ENCODE data around the gene ZDHHC21.

DNA sequence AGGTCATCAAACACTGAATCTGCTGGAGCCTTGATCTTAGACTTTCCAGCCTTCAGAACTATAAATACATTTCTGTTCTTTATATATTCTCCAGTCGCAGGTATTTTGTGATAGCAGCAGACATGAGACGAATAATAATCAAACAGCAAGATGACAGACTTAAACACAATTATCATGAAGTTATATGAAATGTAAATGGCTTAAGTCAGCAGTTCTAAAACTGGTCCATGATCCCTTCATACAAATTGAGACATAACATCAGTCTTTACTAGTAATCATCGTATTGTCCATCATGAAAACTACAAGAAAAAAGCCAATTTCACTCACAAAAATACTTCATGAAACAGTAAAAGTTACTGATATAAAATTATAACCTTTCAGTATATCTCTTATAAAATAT, 101.8 kb downstream of the ZDHHC21 start:
- TF ChIP-seq SUZ12 (IDR thresholded peaks at IDR 0.05; ENCODE audit: low read length) (no peak), EZH2 (IDR thresholded peaks at IDR 0.05; ENCODE audit: low read depth, low read length, severe bottlenecking) (no peak), CEBPB (IDR thresholded peaks at IDR 0.05; ENCODE audit: low read depth, low read length) (no peak), CBX5 (IDR thresholded peaks at IDR 0.05; ENCODE audit: low read depth, low read length) (no peak), RAD21 (IDR thresholded peaks at IDR 0.05 in 1 of 2, conservative IDR thresholded peaks at IDR 0.05 in 1 of 2; ENCODE audit: low read depth in 2 of 2, low read length in 2 of 2) (no peak), FOSL1 (IDR thresholded peaks at IDR 0.05; ENCODE audit: insufficient read depth, low read depth, low read length) (no peak), POLR2A (IDR thresholded peaks at IDR 0.05; ENCODE audit: control extremely low read depth in 1 of 2, low read depth in 2 of 2, low read length in 2 of 2) (no peak), ZNF274 (IDR thresholded peaks at IDR 0.05; ENCODE audit: borderline replicate concordance, extremely low read depth, low read length) (no peak), TEAD4 (IDR thresholded peaks at IDR 0.05; ENCODE audit: low read depth, low read length) (no peak)
- TF ChIP-seq, protein P1, sequence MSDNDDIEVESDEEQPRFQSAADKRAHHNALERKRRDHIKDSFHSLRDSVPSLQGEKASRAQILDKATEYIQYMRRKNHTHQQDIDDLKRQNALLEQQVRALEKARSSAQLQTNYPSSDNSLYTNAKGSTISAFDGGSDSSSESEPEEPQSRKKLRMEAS (IDR thresholded peaks at IDR 0.05) = no peak
- TF ChIP-seq, protein P2, sequence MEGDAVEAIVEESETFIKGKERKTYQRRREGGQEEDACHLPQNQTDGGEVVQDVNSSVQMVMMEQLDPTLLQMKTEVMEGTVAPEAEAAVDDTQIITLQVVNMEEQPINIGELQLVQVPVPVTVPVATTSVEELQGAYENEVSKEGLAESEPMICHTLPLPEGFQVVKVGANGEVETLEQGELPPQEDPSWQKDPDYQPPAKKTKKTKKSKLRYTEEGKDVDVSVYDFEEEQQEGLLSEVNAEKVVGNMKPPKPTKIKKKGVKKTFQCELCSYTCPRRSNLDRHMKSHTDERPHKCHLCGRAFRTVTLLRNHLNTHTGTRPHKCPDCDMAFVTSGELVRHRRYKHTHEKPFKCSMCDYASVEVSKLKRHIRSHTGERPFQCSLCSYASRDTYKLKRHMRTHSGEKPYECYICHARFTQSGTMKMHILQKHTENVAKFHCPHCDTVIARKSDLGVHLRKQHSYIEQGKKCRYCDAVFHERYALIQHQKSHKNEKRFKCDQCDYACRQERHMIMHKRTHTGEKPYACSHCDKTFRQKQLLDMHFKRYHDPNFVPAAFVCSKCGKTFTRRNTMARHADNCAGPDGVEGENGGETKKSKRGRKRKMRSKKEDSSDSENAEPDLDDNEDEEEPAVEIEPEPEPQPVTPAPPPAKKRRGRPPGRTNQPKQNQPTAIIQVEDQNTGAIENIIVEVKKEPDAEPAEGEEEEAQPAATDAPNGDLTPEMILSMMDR (IDR thresholded peaks at IDR 0.05; ENCODE audit: control extremely low read depth in 1 of 3, insufficient read depth in 1 of 3, low read depth in 1 of 3, low read length in 3 of 3) = no peak
